ENCODE data around the gene GRIK3.

The GRIK3 gene

GRCh38 chr1:36835017-36835695 lies 199.2 kb downstream of the GRIK3 start:
- no peak for FAIRE-seq
- DNase-seq (ENCODE audit: low spot score), result no peak

GRCh38 chr1:36834586-36834985 lies 199.7 kb downstream of the GRIK3 start:
- DNase-seq (ENCODE audit: low spot score) (no peak), FAIRE-seq (no peak)

- no peak for FAIRE-seq
- no peak for DNase-seq (ENCODE audit: low spot score)
Measured at GRCh38 chr1:36831186-36831810, 203.0 kb downstream of the GRIK3 start.

- no peak for FAIRE-seq
- no peak for DNase-seq (ENCODE audit: low spot score)
Measured at GRCh38 chr1:36829961-36830360, 204.4 kb downstream of the GRIK3 start.

- FAIRE-seq (no peak), DNase-seq (ENCODE audit: low spot score) (no peak)
Measured at GRCh38 chr1:36829066-36829465, 205.2 kb downstream of the GRIK3 start.

GRCh38 chr1:36825226-36825625 lies 209.1 kb downstream of the GRIK3 start:
- DNase-seq (ENCODE audit: low spot score) (no peak), FAIRE-seq (no peak)

- DNase-seq (ENCODE audit: low spot score) (no peak), FAIRE-seq (no peak)
Measured at GRCh38 chr1:36824390-36824861, 209.9 kb downstream of the GRIK3 start.

- no peak for FAIRE-seq
- DNase-seq (ENCODE audit: low spot score), result no peak
Measured at GRCh38 chr1:36822648-36823047, 211.7 kb downstream of the GRIK3 start.

GRCh38 chr1:36821386-36821785 lies 212.9 kb downstream of the GRIK3 start:
- FAIRE-seq (no peak), DNase-seq (ENCODE audit: low spot score) (no peak)

- FAIRE-seq (no peak), DNase-seq (ENCODE audit: low spot score) (no peak)
Measured at GRCh38 chr1:36818771-36819170, 215.5 kb downstream of the GRIK3 start.

- FAIRE-seq, result no peak
- DNase-seq (ENCODE audit: low spot score), result no peak
Measured at GRCh38 chr1:36816348-36816747, 218.0 kb downstream of the GRIK3 start.

- FAIRE-seq (peak; percentile 68), DNase-seq (ENCODE audit: low spot score) (no peak)
Measured at GRCh38 chr1:36814774-36815173, 219.5 kb downstream of the GRIK3 start.

GRCh38 chr1:36814083-36814482 lies 220.2 kb downstream of the GRIK3 start:
- no peak for FAIRE-seq

GRCh38 chr1:36807262-36807661 lies 227.1 kb downstream of the GRIK3 start:
- DNase-seq (ENCODE audit: low spot score) (no peak), FAIRE-seq (no peak)

More at GRCh38 chr1:36814083-36814482, 220.2 kb downstream of the GRIK3 start:
- DNase-seq (ENCODE audit: low spot score), result no peak

- no peak for DNase-seq (ENCODE audit: low spot score)
- FAIRE-seq, result no peak
Measured at GRCh38 chr1:36805979-36806640, 228.2 kb downstream of the GRIK3 start.

- no peak for DNase-seq (ENCODE audit: low spot score)
- no peak for FAIRE-seq
Measured at GRCh38 chr1:36804669-36805314, 229.5 kb downstream of the GRIK3 start.

- DNase-seq (ENCODE audit: low spot score) (no peak), FAIRE-seq (no peak)
Measured at GRCh38 chr1:36803868-36804570, 230.3 kb downstream of the GRIK3 start.

- no peak for FAIRE-seq
- no peak for DNase-seq (ENCODE audit: low spot score)
Measured at GRCh38 chr1:36802018-36802417, 232.3 kb downstream of the GRIK3 start.

- FAIRE-seq (no peak), DNase-seq (ENCODE audit: low spot score) (no peak)
Measured at GRCh38 chr1:36797761-36798160, 236.6 kb downstream of the GRIK3 start.

GRCh38 chr1:36796733-36797132 lies 237.6 kb downstream of the GRIK3 start:
- FAIRE-seq (no peak), DNase-seq (ENCODE audit: low spot score) (no peak)

GRCh38 chr1:36796106-36796590 lies 238.2 kb downstream of the GRIK3 start:
- FAIRE-seq (no peak), DNase-seq (ENCODE audit: low spot score) (no peak)
